ENCODE data around the gene AMH.

DNA sequence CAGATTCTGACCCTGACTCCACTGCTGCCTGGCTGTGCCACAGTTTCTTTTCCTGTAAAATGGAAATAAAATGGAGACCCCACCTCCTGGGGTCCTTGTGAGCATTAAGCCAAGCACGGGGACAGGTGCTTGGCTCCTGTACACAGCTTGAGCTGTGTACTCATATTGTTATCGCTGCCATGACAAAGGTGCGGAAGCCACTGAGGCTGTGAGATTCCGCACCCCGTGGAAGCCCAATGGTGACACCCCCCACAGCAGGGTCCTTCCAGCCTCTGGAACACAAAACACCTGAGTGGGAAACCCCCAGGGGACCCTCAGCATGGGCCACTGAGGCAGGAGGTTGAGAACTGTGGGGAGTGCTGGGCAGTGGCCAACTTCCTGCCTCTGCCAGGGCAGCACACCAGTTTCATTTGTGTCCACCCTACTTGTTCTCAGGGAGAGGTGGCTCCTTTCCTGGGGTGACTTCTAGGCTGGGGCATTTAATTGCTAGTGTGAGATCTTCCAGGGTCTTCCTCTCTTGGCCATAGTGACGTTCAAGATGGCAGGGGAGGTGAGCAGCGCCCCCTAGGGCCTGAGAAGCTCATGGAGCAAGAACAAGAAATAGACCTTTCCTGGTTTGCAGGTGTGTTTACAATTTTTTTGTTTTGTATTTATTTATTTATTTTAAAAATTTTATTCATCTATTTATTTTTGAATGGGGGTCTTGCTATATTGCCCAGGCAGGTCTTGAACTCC, 12.5 kb downstream of the AMH start:
- no peak for TF ChIP-seq EZH2 (IDR thresholded peaks at IDR 0.05)
- TF ChIP-seq POLR2AphosphoS5 (IDR thresholded peaks at IDR 0.05; ENCODE audit: low read depth, low read length): no peak
- no peak for TF ChIP-seq ZFX (IDR thresholded peaks at IDR 0.05)
- TF ChIP-seq, protein P1, sequence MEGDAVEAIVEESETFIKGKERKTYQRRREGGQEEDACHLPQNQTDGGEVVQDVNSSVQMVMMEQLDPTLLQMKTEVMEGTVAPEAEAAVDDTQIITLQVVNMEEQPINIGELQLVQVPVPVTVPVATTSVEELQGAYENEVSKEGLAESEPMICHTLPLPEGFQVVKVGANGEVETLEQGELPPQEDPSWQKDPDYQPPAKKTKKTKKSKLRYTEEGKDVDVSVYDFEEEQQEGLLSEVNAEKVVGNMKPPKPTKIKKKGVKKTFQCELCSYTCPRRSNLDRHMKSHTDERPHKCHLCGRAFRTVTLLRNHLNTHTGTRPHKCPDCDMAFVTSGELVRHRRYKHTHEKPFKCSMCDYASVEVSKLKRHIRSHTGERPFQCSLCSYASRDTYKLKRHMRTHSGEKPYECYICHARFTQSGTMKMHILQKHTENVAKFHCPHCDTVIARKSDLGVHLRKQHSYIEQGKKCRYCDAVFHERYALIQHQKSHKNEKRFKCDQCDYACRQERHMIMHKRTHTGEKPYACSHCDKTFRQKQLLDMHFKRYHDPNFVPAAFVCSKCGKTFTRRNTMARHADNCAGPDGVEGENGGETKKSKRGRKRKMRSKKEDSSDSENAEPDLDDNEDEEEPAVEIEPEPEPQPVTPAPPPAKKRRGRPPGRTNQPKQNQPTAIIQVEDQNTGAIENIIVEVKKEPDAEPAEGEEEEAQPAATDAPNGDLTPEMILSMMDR (IDR thresholded peaks at IDR 0.05 in 2 of 3, conservative IDR thresholded peaks at IDR 0.05 in 1 of 3; ENCODE audit: borderline replicate concordance in 1 of 3, insufficient read depth in 1 of 3, low read depth in 2 of 3, low read length in 2 of 3): peak; percentile 58 to 86 (median 76); a peak in 5 of 6 replicates
- TF ChIP-seq POLR2A (IDR thresholded peaks at IDR 0.05; ENCODE audit: borderline replicate concordance, extremely low read depth, insufficient read depth, insufficient read length): no peak
- TF ChIP-seq FOSL1 (IDR thresholded peaks at IDR 0.05; ENCODE audit: low read depth): no peak
- TF ChIP-seq, protein P2, sequence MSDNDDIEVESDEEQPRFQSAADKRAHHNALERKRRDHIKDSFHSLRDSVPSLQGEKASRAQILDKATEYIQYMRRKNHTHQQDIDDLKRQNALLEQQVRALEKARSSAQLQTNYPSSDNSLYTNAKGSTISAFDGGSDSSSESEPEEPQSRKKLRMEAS (IDR thresholded peaks at IDR 0.05): no peak
- no peak for TF ChIP-seq CBX3 (IDR thresholded peaks at IDR 0.05; ENCODE audit: low read depth)
- no peak for TF ChIP-seq ZNF274 (IDR thresholded peaks at IDR 0.05; ENCODE audit: low read depth, low read length)

Data from HCT116 (cell line).